Putamen (tissue), 1 donor: ENCODE results near the gene EXOC3L1.

Experiments
- DNase-seq: peaks from one replicate; pipeline ENCODE4 v3.0.0-alpha.2; 2016; ENCODE audit warnings: low spot score

EXOC3L1 gene

GRCh38 chr16:67197704-67198103 lies 7.8 kb upstream of the EXOC3L1 start:
- no peak for DNase-seq

- no peak for DNase-seq
These were observed 6.9 kb upstream of the EXOC3L1 start for GRCh38 chr16:67196881-67197280.

- no peak for DNase-seq
These were observed 5.7 kb upstream of the EXOC3L1 start for GRCh38 chr16:67195676-67196075.

GRCh38 chr16:67194260-67194659 lies 4.3 kb upstream of the EXOC3L1 start:
- DNase-seq: no peak

GRCh38 chr16:67193536-67193935 lies 3.6 kb upstream of the EXOC3L1 start:
- no peak for DNase-seq

GRCh38 chr16:67192781-67193361 lies 2.9 kb upstream of the EXOC3L1 start:
- DNase-seq: no peak

GRCh38 chr16:67191995-67192681 lies 2.2 kb upstream of the EXOC3L1 start, which contains the start of gene E2F4:
E2F4 (plus strand) TSS chr16:67192155; CDS start chr16:67192228, 73 bp downstream.
- DNase-seq: peak; percentile 92

- DNase-seq: no peak
These were observed 1.6 kb upstream of the EXOC3L1 start for GRCh38 chr16:67191411-67191994.

GRCh38 chr16:67190448-67191399 lies 788 bp upstream of the EXOC3L1 start:
- DNase-seq: no peak

GRCh38 chr16:67188798-67189197 lies 1.1 kb downstream of the EXOC3L1 start:
- no peak for DNase-seq

- no peak for DNase-seq
These were observed 1.6 kb downstream of the EXOC3L1 start for GRCh38 chr16:67188323-67188722.

- DNase-seq: no peak
These were observed 2.6 kb downstream of the EXOC3L1 start for GRCh38 chr16:67187175-67187890.

GRCh38 chr16:67186550-67186950 lies 3.4 kb downstream of the EXOC3L1 start:
- no peak for DNase-seq

- no peak for DNase-seq
These were observed 4.2 kb downstream of the EXOC3L1 start for GRCh38 chr16:67185651-67186134.

GRCh38 chr16:67184995-67185650 lies 4.8 kb downstream of the EXOC3L1 start:
- peak; percentile 72 for DNase-seq

- no peak for DNase-seq
These were observed 5.4 kb downstream of the EXOC3L1 start for GRCh38 chr16:67184453-67184994.

- DNase-seq: peak; percentile 98
These were observed 6.1 kb downstream of the EXOC3L1 start, which contains the start of gene MATCAP1 for GRCh38 chr16:67183627-67184452. MATCAP1 (minus strand) TSS chr16:67183963; CDS start chr16:67180610, 3,353 bp downstream.

- DNase-seq: no peak
These were observed 6.7 kb downstream of the EXOC3L1 start for GRCh38 chr16:67183284-67183626.

- DNase-seq: no peak
These were observed 7.6 kb downstream of the EXOC3L1 start for GRCh38 chr16:67182288-67182687.

- no peak for DNase-seq
These were observed 8.6 kb downstream of the EXOC3L1 start for GRCh38 chr16:67181346-67181745.
